ENCODE measurements around the gene CHDH. TPM values are rescaled to one million over a fixed set of nuclear protein-coding genes. Genes with fewer than 3 reads are reported as not detected.

CHDH gene
- total and polyA plus RNA-seq, 2 donors (not counting 3 experiments of a cell fraction or from before 2014, with no cell fraction given) = 0.04 to 0.06 TPM

GRCh38 chr3:53863145-53863544 is 16.9 kb upstream of the CHDH start:
- H3K36me3 ChIP-seq (ENCODE audit: control insufficient read depth in 2 of 2, extremely low read depth in 1 of 2, insufficient read depth in 2 of 2, low read length in 2 of 2) = peaks cover 11 to 17% of the 10 kb centered on the region in 2 experiments
- no peak overlapping the region for H3K4me2 ChIP-seq (ENCODE audit: insufficient read depth, low read length)

GRCh38 chr3:53862241-53862640 is 16.0 kb upstream of the CHDH start:
- DNase-seq (ENCODE audit: low read depth, low spot score) = no peak
- Histone ChIP-seq H3K9me1 (replicated peaks; ENCODE audit: control insufficient read depth, extremely low read depth, insufficient read depth, low read length) (no peaks in the 10 kb centered on the region), H3K36me3 (ENCODE audit: control insufficient read depth in 2 of 2, extremely low read depth in 1 of 2, insufficient read depth in 2 of 2, low read length in 2 of 2) (peaks cover 8 to 12% of the 10 kb centered on the region in 2 experiments), H3K27ac (ENCODE audit: insufficient read depth, low read depth, low read length) (no peak overlapping the region), H2AFZ (ENCODE audit: low read depth, low read length) (no peak overlapping the region), H4K20me1 (replicated peaks; ENCODE audit: control insufficient read depth, extremely low read depth, insufficient read depth, low read length) (no peaks in the 10 kb centered on the region), H3K4me2 (ENCODE audit: insufficient read depth, low read length) (no peak overlapping the region), H3K79me2 (ENCODE audit: control insufficient read depth, insufficient read depth, low read length) (no peaks in the 10 kb centered on the region), H3K9me3 (replicated peaks; ENCODE audit: control insufficient read depth, insufficient read depth, low read length) (no peaks in the 10 kb centered on the region), H3K4me1 (ENCODE audit: control insufficient read depth, extremely low read depth, insufficient read depth, low read length) (no peaks in the 10 kb centered on the region), H3K4me3 (replicated peaks in 1 of 3; ENCODE audit: insufficient read depth in 1 of 3, low read depth in 1 of 3, low read length in 3 of 3) (no peak overlapping the region), H3K27me3 (ENCODE audit: control insufficient read depth in 2 of 2, insufficient read depth in 2 of 2, low read length in 2 of 2) (no peaks in the 10 kb centered on the region), H3K9ac (replicated peaks; ENCODE audit: extremely low read depth, insufficient read depth, low read length) (no peak overlapping the region)
- dilution Hi-C loops (cut with MboI; ENCODE audit: extremely low pct_ligation_motif_present, low sequenced_read_pairs) = no loop called here
- no peak for FAIRE-seq
- BruUV-seq (replicated peaks) = no TSS peak
- ChIA-PET POLR2A (no interaction called here), CTCF (no interaction called here)
- intact Hi-C loops (cut with micrococcal nuclease) = no loop called here
- no peak for TF ChIP-seq MYC (IDR thresholded peaks at IDR 0.05; ENCODE audit: low read depth, low read length)
- TF ChIP-seq EZH2 (IDR thresholded peaks at IDR 0.05; ENCODE audit: borderline replicate concordance, low read depth, low read length, severe bottlenecking) = no peak

More at GRCh38 chr3:53863145-53863544, 16.9 kb upstream of the CHDH start:
- TF ChIP-seq POLR2A (IDR thresholded peaks at IDR 0.05; ENCODE audit: low read depth, low read length) (no peak), EZH2 (IDR thresholded peaks at IDR 0.05; ENCODE audit: borderline replicate concordance, low read depth, low read length, severe bottlenecking) (no peak)
- Histone ChIP-seq H3K4me1 (ENCODE audit: control insufficient read depth, extremely low read depth, insufficient read depth, low read length) (no peaks in the 10 kb centered on the region), H4K20me1 (replicated peaks; ENCODE audit: control insufficient read depth, extremely low read depth, insufficient read depth, low read length) (no peaks in the 10 kb centered on the region), H3K4me3 (replicated peaks in 1 of 3; ENCODE audit: insufficient read depth in 1 of 3, low read depth in 1 of 3, low read length in 3 of 3) (no peak overlapping the region), H3K27ac (ENCODE audit: insufficient read depth, low read depth, low read length) (no peak overlapping the region), H3K27me3 (ENCODE audit: control insufficient read depth in 2 of 2, insufficient read depth in 2 of 2, low read length in 2 of 2) (no peaks in the 10 kb centered on the region), H3K9me3 (replicated peaks; ENCODE audit: control insufficient read depth, insufficient read depth, low read length) (no peaks in the 10 kb centered on the region), H2AFZ (ENCODE audit: low read depth, low read length) (no peak overlapping the region), H3K79me2 (ENCODE audit: control insufficient read depth, insufficient read depth, low read length) (no peaks in the 10 kb centered on the region), H3K9me1 (replicated peaks; ENCODE audit: control insufficient read depth, extremely low read depth, insufficient read depth, low read length) (no peaks in the 10 kb centered on the region), H3K9ac (replicated peaks; ENCODE audit: extremely low read depth, insufficient read depth, low read length) (no peak overlapping the region)
- FAIRE-seq (peak; percentile 47), DNase-seq (ENCODE audit: low read depth, low spot score) (no peak)
- CTCF ChIA-PET = no interaction called here
- dilution Hi-C loops (cut with MboI; ENCODE audit: extremely low pct_ligation_motif_present, low sequenced_read_pairs) (no loop called here), intact Hi-C loops (cut with micrococcal nuclease) (no loop called here)
- POLR2A ChIA-PET = no interaction called here
- no TSS peak for BruUV-seq (replicated peaks)
